Activated T-cell treated with anti-CD3 and anti-CD28 coated beads, Interleukin-2, amount 50 U/mL, for 72 hours (primary cell): ENCODE data around the gene H1-8. TPM values are rescaled to one million over a fixed set of nuclear protein-coding genes. Genes with fewer than 3 reads are reported as not detected.
"Not testable (repeated sequence)": the region's sequence is repeated elsewhere in the genome, so short reads cannot be mapped to it uniquely, and the experiment has no call there.

ENCODE experiments used
- ATAC-seq, 2 donors: fragments of 150-1000 bp; cut with Tn5 transposase; replicated peaks in 1 of 2; 2 replicates each; pipeline ENCODE4 v1.10.0; 2021; ENCODE audit warnings: moderate library complexity in 2 of 2, mild to moderate bottlenecking in 1 of 2
- DNase-seq, 2 donors: peaks; one replicate each; pipeline ENCODE4 v3.0.0; 2021 to 2022; ENCODE audit warnings: mixed read lengths in 1 of 2
- H3K27ac Mint-ChIP-seq: one replicate; pipeline ENCODE4 v1.8.0; 2022; ENCODE audit warnings: mild to moderate bottlenecking, moderate library complexity, mixed read lengths
- H3K27me3 Mint-ChIP-seq: one replicate; pipeline ENCODE4 v1.8.0; 2022; ENCODE audit warnings: low read depth, mixed read lengths
- H3K36me3 Mint-ChIP-seq, 2 donors: one replicate each; pipeline ENCODE4 v1.8.0; 2022; ENCODE audit warnings: mixed read lengths in 2 of 2, mild to moderate bottlenecking in 1 of 2; ENCODE audit not compliant: insufficient read depth in 2 of 2
- H3K4me1 Mint-ChIP-seq: one replicate; pipeline ENCODE4 v1.8.0; 2022; ENCODE audit warnings: low read depth, mixed read lengths
- H3K4me3 Mint-ChIP-seq, 2 donors: one replicate each; pipeline ENCODE4 v1.8.0; 2022; ENCODE audit warnings: mild to moderate bottlenecking in 2 of 2, mixed read lengths in 2 of 2, moderate library complexity in 2 of 2
- H3K9me3 Mint-ChIP-seq, 2 donors: one replicate each; pipeline ENCODE4 v1.8.0; 2022; ENCODE audit warnings: mixed read lengths in 2 of 2
- total RNA-seq, 2 donors: library from RNA; stranded (reverse); gene quantifications; one replicate each; pipeline ENCODE4 v1.2.3, GENCODE V29; 2022

Gene H1-8, protein sequence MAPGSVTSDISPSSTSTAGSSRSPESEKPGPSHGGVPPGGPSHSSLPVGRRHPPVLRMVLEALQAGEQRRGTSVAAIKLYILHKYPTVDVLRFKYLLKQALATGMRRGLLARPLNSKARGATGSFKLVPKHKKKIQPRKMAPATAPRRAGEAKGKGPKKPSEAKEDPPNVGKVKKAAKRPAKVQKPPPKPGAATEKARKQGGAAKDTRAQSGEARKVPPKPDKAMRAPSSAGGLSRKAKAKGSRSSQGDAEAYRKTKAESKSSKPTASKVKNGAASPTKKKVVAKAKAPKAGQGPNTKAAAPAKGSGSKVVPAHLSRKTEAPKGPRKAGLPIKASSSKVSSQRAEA
- not detected for total RNA-seq

DNA sequence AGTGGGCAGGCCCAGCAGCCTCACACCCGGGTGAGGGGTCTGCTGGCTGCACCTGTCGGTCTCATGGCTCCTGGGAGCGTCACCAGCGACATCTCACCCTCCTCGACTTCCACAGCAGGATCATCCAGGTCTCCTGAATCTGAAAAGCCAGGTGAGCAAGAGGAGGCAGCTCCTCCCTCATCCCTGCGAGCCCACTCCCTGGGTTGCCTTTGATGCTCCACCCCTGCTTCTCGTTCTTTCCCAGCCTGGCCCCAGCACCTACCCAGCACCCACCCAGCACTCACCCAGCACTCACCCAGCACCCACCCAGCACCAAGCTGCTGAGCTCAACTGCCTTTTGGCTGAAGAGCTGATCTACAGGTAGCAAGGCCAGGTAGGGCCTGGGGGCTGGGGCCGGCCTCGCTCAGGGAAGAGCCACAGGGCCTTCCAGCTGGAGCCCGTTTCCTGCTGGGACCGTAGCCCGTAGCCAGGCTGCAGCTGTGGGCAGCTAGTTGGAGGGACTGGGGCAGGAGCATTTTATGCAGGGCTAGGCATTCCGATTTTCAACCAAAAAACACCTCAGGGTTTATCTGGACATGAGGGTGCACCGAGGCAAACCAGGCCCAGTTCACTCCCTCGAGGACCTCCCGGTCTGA lies at the start of gene H1-8:
Gene H1-8 (plus strand): TSS at position 20 of the 635 bp plus-strand sequence. CDS start 44 bp downstream, at position 64.
- H3K36me3 Mint-ChIP-seq = no peaks in the 10 kb centered on the region
- no peak for ATAC-seq

DNA sequence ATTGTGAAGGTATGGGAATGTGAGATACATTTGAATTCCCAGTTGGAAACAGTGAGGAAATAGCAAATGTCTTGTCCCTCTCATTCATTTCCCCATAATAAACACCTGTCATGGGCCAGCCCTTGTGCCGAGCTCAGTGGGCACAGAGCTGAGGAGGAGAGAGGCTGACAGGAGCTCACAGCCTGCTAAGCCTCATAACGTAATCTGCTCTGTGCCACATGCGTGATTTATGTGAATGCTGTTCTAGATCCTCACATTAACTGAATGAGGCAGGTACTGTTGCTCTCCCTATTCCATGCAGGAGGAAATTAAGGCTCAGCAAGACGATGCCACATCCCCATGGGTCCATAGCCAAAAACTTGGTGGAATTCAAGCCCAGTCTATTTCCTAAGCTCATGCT lies 49.8 kb upstream of the H1-8 start:
- no peaks in the 10 kb centered on the region for H3K27me3 Mint-ChIP-seq
- H3K27ac Mint-ChIP-seq = no peak overlapping the region
- H3K9me3 Mint-ChIP-seq = no peaks in the 10 kb centered on the region
- no peak overlapping the region for H3K4me3 Mint-ChIP-seq
- H3K4me1 Mint-ChIP-seq = no peaks in the 10 kb centered on the region
- no peaks in the 10 kb centered on the region for H3K36me3 Mint-ChIP-seq
- DNase-seq (no peak), ATAC-seq (no peak)

More for the DNA sequence above, at the start of gene H1-8:
- H3K4me1 Mint-ChIP-seq = no peaks in the 10 kb centered on the region
- H3K27me3 Mint-ChIP-seq = no peaks in the 10 kb centered on the region
- peaks cover 0 to 2% of the 10 kb centered on the region in 2 donors for H3K9me3 Mint-ChIP-seq
- DNase-seq = no peak
- H3K27ac Mint-ChIP-seq = no peak within 1 kb of the TSS
- no peak within 1 kb of the TSS for H3K4me3 Mint-ChIP-seq

DNA sequence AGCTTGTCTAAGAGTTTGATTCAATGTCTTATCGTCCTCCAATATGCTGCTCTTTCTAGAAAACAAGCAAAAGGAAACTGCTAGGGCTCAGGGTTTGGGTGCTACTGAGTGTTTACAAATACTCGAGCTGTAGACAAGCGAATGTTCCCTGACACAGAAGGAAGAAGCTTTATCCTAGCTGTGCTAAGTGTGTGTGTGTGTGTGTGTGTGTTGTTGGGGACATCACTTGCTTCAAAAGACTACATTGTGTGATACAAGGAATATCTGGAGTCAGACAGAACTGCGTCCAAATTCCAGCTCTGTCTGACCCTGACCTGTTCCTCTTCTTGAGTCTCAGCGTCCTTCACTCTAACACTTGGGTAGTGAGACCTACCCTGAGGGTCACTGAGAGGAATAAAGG lies 48.5 kb upstream of the H1-8 start:
- not testable (repeated sequence) for ATAC-seq

DNA sequence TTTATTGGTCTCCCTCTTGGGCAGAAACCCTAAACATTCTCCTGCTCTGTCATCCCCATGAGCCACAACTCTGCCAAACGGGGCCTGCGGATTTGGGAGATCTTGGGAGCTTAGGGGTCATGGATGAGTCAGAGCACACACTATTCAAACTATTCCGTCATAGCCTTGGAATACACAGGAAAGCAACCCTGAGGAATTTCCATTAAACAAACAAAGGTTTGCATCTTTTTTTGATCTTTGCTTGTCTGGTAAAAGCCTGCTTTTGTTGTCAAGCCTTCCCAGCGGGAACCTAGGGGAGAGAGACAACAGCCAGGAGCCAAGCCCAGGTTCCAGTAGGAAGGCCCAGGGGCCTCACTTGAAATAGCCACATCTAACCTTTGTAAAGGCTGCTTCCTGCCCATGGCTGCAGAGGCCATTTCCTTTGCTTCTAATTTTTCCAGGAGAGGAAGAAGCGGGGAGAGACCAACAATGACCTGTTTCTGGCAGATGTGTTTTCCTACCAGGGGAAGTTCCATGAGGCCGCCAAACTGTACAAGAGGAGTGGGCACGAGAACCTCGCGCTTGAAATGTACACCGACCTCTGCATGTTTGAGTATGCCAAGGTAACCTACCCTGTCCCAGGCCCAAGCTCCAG lies 47.9 kb upstream of the H1-8 start:
- not testable (repeated sequence) for H3K27me3 Mint-ChIP-seq, H3K4me1 Mint-ChIP-seq, H3K36me3 Mint-ChIP-seq, H3K9me3 Mint-ChIP-seq, DNase-seq, H3K4me3 Mint-ChIP-seq, ATAC-seq, H3K27ac Mint-ChIP-seq

More for the DNA sequence above, 48.5 kb upstream of the H1-8 start:
- not testable (repeated sequence) for H3K27me3 Mint-ChIP-seq, H3K36me3 Mint-ChIP-seq, DNase-seq, H3K9me3 Mint-ChIP-seq, H3K4me3 Mint-ChIP-seq, H3K4me1 Mint-ChIP-seq, H3K27ac Mint-ChIP-seq

DNA sequence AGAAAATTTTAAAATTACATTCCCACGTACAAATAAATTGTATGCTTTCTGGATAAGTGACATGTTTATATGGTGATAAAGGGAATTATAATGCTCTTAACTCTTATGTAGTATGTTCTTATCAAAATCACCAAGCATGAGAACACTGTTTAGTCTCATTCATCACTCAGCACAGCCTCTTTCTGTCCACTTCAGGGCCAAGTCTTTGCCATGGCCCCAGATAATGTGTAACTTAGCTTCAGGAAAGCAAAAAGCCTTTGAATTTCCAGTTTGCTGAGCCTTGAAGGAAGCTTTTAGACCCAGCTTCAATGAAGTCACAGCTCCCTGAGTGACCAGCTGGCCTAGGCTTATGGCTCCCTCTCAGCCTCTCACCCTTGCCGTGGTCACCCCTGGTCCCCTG lies 45.1 kb upstream of the H1-8 start:
- not testable (repeated sequence) for H3K27me3 Mint-ChIP-seq, H3K27ac Mint-ChIP-seq, H3K4me3 Mint-ChIP-seq

DNA sequence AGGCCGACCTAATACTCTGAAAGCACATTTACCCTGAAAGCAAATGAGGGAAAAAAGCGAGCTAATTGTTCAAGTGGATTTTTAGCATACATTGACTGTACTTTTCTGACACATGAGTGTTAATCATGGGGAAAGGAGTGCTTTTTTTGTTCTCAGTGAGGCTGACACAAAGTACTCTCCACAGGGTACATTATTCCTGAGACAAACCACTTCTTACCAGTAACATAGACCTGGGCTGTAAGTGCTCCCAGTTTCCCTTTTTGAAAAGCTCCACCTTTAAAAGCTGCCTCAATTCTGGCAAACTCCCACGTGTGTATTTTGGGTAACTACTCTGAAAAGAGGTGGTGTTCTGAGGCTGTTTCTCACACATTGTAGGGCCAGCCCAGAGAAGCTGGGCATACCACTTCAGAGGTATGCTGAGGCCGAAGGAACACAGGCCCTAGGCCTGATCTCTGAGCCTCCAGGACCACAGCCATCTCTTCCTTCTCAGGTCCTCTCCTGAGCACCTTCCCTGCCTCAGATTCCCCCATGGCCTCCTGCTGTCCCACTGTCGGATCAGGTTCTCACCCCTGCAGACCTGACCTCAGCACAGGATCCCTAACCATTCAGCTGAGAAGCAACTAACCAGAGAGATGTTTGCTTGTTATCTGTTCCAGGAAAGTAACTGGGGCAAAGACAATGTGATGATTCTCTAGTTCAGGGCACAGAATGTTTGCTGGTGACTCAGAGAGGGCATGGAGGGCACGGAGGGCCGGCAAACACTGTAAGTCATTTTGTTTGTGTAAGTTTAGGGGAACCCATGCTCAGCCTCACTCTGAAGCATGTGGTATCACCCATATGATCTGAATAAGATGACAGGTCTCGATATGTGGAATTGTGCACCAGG lies 44.1 kb upstream of the H1-8 start:
- not testable (repeated sequence) for H3K36me3 Mint-ChIP-seq, H3K27ac Mint-ChIP-seq, DNase-seq, H3K4me1 Mint-ChIP-seq, ATAC-seq, H3K4me3 Mint-ChIP-seq, H3K9me3 Mint-ChIP-seq, H3K27me3 Mint-ChIP-seq

More for the DNA sequence above, 45.1 kb upstream of the H1-8 start:
- DNase-seq, ATAC-seq, H3K36me3 Mint-ChIP-seq, H3K4me1 Mint-ChIP-seq, H3K9me3 Mint-ChIP-seq: not testable (repeated sequence)

DNA sequence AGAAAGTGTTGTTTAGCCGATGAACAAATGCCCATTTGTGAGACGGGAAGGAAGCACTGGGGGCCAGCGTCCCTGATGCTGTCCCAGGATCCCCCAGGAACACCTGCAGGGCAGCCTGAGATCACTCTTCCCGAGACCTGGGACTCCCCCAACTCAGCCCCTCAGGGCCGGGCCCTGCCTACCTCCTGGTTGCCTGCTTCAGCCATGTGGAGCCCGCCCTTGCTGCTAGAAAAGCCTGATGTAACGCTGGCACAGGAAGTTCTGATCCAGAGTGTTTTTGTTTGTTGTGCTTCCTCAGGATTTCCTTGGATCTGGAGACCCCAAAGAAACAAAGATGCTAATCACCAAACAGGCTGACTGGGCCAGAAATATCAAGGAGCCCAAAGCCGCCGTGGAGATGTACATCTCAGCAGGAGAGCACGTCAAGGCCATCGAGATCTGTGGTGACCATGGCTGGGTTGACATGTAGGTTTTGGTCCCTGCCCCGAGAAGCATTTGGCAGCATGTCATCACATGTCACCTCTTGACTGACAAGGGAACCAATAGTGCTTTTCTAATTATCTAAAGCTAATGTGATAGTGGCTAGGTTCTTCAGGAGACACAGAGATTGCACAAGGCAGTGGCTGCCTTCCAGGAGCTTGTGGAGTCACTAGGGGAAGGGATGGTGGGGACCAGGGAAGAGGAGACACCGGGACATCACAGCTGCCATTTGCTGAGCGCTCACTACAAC lies 43.2 kb upstream of the H1-8 start:
- H3K4me1 Mint-ChIP-seq, H3K36me3 Mint-ChIP-seq, H3K27me3 Mint-ChIP-seq, DNase-seq, H3K4me3 Mint-ChIP-seq, H3K27ac Mint-ChIP-seq, H3K9me3 Mint-ChIP-seq, ATAC-seq: not testable (repeated sequence)

DNA sequence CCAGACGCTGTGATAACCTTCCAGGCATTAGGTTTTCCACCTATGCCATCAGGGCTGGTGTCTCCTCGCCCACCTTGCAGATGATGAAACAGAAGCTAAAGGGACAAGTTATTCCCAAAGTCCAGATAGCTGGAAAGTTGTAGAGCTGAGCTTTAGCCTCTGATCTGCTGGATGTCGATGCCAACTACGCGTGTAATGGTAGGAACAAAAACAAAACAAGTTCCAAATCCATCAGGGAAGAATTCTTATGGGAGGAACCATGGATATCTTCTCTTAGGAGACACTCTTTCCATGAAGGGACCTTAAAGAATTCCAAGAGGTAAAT lies 42.7 kb upstream of the H1-8 start:
- H3K27me3 Mint-ChIP-seq = no peaks in the 10 kb centered on the region
- no peaks in the 10 kb centered on the region for H3K9me3 Mint-ChIP-seq
- H3K4me1 Mint-ChIP-seq = no peaks in the 10 kb centered on the region
- no peaks in the 10 kb centered on the region for H3K36me3 Mint-ChIP-seq
- H3K27ac Mint-ChIP-seq = no peak overlapping the region
- no peak overlapping the region for H3K4me3 Mint-ChIP-seq
- no peak for DNase-seq
- ATAC-seq = no peak

DNA sequence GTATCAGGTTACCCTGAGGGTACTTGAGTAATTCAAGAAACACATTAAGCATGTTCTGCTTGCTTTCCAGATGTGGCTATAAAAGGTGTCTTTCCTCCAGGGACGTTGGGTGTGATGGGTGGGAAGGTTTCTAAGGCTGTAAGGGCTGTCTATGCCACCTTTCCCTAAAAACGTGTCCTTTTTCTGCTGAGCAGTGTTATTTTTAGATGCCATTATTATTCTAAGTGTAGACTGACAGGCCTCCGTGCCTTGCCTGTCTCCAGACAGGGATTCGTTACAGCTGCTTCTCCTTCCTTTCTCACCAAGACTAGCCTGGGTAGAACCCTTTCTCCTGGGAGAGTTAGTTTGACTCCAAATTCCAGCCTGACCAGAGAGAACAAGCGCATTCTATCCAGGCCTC lies 41.3 kb upstream of the H1-8 start:
- H3K4me3 Mint-ChIP-seq = no peak overlapping the region
- H3K36me3 Mint-ChIP-seq = no peaks in the 10 kb centered on the region
- ATAC-seq = no peak
- H3K9me3 Mint-ChIP-seq = no peaks in the 10 kb centered on the region
- H3K4me1 Mint-ChIP-seq = no peaks in the 10 kb centered on the region
- no peak for DNase-seq
- no peaks in the 10 kb centered on the region for H3K27me3 Mint-ChIP-seq
- H3K27ac Mint-ChIP-seq = no peak overlapping the region

DNA sequence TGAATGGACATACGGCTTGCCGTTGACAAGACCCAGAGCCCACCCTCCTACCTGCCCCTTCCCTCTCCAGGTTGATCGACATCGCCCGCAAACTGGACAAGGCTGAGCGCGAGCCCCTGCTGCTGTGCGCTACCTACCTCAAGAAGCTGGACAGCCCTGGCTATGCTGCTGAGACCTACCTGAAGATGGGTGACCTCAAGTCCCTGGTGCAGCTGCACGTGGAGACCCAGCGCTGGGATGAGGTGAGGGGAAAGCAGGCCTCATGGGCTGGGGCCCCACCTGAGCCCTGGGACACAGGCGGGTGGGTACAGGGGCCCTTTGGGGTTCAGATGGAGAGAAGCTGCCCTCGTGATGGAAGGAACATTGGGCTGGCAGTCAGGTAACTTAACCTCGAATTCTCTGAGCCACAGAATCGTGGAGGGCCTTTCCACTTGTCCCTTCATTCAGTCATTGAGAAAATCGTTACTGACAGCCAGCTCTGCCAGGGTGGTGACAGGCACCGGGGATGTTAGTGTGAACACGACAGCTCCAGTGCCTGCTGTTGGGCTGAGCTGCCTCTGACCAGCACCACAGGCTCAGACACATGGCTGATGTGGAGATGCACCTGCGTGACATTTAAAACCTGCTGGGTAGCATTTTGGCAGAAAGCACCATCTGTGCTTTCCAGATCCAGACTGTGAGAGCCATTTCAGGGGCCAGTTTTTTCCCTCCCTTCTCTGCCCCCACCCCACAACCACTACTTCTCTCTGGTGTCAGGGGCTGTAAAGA lies 40.1 kb upstream of the H1-8 start:
- Mint-ChIP-seq H3K36me3 (no peaks in the 10 kb centered on the region), H3K4me3 (no peak overlapping the region), H3K27ac (no peak overlapping the region), H3K4me1 (no peaks in the 10 kb centered on the region), H3K27me3 (no peaks in the 10 kb centered on the region), H3K9me3 (no peaks in the 10 kb centered on the region)
- DNase-seq = no peak
- ATAC-seq = no peak

DNA sequence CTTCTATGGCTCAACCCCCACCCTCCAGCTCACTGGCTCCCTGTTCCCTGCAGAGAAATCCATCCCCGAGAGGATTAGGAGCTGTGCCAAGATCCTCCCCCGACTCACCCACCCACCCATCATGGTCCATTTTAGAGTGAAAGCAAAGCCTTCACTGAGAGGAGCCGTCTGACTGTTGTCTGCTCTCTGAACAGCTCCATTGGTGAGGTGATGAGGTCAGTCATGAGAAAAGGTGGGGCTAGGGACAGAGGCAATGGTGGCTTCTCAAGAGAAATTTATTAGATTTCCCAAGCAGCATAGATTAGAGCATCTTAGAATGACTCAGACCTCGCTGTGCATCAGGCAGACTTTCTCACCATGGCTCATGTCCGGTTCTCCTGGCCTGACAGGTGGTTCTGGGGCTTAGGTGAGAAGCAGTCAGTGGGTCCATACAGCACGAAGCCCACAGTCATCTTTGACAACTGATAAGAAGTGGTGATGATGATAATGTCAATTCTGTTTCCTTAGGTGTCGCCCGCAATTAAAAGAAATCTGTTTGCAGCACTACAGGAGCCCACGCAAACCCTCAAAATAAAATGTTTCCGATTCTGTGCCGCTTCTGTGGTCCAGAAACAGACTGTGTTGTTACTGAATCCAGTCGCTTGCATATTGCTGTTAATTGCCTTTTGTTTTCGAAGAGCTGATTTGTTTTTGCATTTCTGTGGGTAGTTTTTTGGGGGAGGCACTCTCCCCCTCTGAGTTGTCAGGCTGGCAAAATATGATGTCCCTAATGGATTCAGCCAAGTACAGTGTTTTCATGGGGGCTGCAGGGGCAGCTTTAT lies 39.3 kb upstream of the H1-8 start:
- H3K9me3 Mint-ChIP-seq = no peaks in the 10 kb centered on the region
- no peak for DNase-seq
- H3K4me3 Mint-ChIP-seq = no peak overlapping the region
- no peaks in the 10 kb centered on the region for H3K27me3 Mint-ChIP-seq
- no peaks in the 10 kb centered on the region for H3K36me3 Mint-ChIP-seq
- H3K27ac Mint-ChIP-seq = no peak overlapping the region
- no peak for ATAC-seq
- no peaks in the 10 kb centered on the region for H3K4me1 Mint-ChIP-seq
